GM23338 (cell line): Measurements from ENCODE around the gene DYRK1A. TPM values are rescaled to one million over a fixed set of nuclear protein-coding genes. Genes with fewer than 3 reads are reported as not detected.

Source experiments
- ATAC-seq: fragments of 200-7000 bp; cut with Tn5 transposase; 3 replicates; pipeline ENCODE4 v1.9.1; 2020
- DNase-seq: peaks from one replicate; pipeline ENCODE4 v3.0.0-alpha.2; 2015; ENCODE audit warnings: low spot score
- H2AFZ ChIP-seq: fragments of 200-600 bp; sonication (generic); 2 replicates; pipeline ENCODE4 v1.8.0; 2016; ENCODE audit warnings: antibody characterized with exemption, mild to moderate bottlenecking, moderate library complexity
- H3F3A ChIP-seq: fragments of 200-600 bp; sonication (generic); replicated peaks from 2 replicates; pipeline ENCODE4 v1.8.0; 2017; ENCODE audit warnings: antibody characterized with exemption, mixed run types, low read depth
- H3K27ac ChIP-seq: fragments of 200-600 bp; sonication (generic); 2 replicates; pipeline ENCODE4 v1.6.1; 2016; ENCODE audit warnings: low read depth
- H3K27me3 ChIP-seq: fragments of 200-600 bp; sonication (generic); 2 replicates; pipeline ENCODE4 v1.8.0; 2016; ENCODE audit warnings: mild to moderate bottlenecking, mixed run types, moderate library complexity; ENCODE audit not compliant: insufficient read depth
- H3K36me3 ChIP-seq: fragments of 200-600 bp; sonication (generic); 2 replicates; pipeline ENCODE4 v1.8.0; 2016; ENCODE audit warnings: mild to moderate bottlenecking; ENCODE audit not compliant: insufficient read depth
- H3K4me1 ChIP-seq: fragments of 200-600 bp; sonication (generic); 2 replicates; pipeline ENCODE4 v1.8.0; 2016; ENCODE audit warnings: mild to moderate bottlenecking, moderate library complexity; ENCODE audit not compliant: insufficient read depth
- H3K4me2 ChIP-seq: fragments of 200-600 bp; sonication (generic); 2 replicates; pipeline ENCODE4 v1.7.1; 2017; ENCODE audit warnings: mixed run types
- H3K4me3 ChIP-seq: fragments of 200-600 bp; sonication (generic); 2 replicates; pipeline ENCODE4 v1.6.1; 2016; ENCODE audit warnings: mixed run types
- H3K79me2 ChIP-seq: fragments of 200-600 bp; sonication (generic); replicated peaks from 2 replicates; pipeline ENCODE4 v1.8.0; 2017; ENCODE audit warnings: mild to moderate bottlenecking; ENCODE audit not compliant: insufficient read depth
- H3K9me2 ChIP-seq: fragments of 200-600 bp; sonication (generic); 2 replicates; pipeline ENCODE4 v1.8.0; 2017; ENCODE audit not compliant: insufficient read depth
- H4K20me1 ChIP-seq: fragments of 200-600 bp; sonication (generic); replicated peaks from 2 replicates; pipeline ENCODE4 v1.8.0; 2017; ENCODE audit warnings: mild to moderate bottlenecking; ENCODE audit not compliant: insufficient read depth
- H3K27ac Mint-ChIP-seq: 2 replicates; pipeline ENCODE4 v1.8.0; 2020; ENCODE audit warnings: inconsistent platforms, mild to moderate bottlenecking, moderate library complexity, mixed read lengths
- H3K27me3 Mint-ChIP-seq: 3 replicates; pipeline ENCODE4 v1.8.0; 2022; ENCODE audit warnings: low read depth, mild to moderate bottlenecking, moderate library complexity, mixed read lengths, inconsistent platforms; ENCODE audit not compliant: insufficient read depth, poor library complexity
- H3K36me3 Mint-ChIP-seq: 3 replicates; pipeline ENCODE4 v1.8.0; 2021; ENCODE audit warnings: low read depth, mild to moderate bottlenecking, inconsistent platforms, moderate library complexity, mixed read lengths
- H3K4me1 Mint-ChIP-seq: 3 replicates; pipeline ENCODE4 v1.8.0; 2020; ENCODE audit warnings: mild to moderate bottlenecking, inconsistent platforms, mixed read lengths
- H3K4me3 Mint-ChIP-seq: 3 replicates; pipeline ENCODE4 v1.8.0; 2021; ENCODE audit warnings: moderate library complexity, mild to moderate bottlenecking, inconsistent platforms, mixed read lengths
- H3K9me3 Mint-ChIP-seq: 3 replicates; pipeline ENCODE4 v1.8.0; 2020; ENCODE audit warnings: moderate library complexity, mild to moderate bottlenecking, inconsistent platforms, mixed read lengths
- CREB1 ChIP-seq: fragments of 250-450 bp; sonication (Bioruptor Pico); IDR thresholded peaks from 2 replicates; pipeline ENCODE4 v1.5.0; 2020; ENCODE audit warnings: low read depth, mild to moderate bottlenecking, moderate library complexity
- EZH2 ChIP-seq: fragments of 200-600 bp; sonication (generic); IDR thresholded peaks from one replicate; pipeline ENCODE4 v1.8.0; 2017; ENCODE audit warnings: antibody characterized with exemption, mild to moderate bottlenecking, low read depth; ENCODE audit not compliant: unreplicated experiment
- EZH2phosphoT487 ChIP-seq: fragments of 200-600 bp; sonication (generic); IDR thresholded peaks from one replicate; pipeline ENCODE4 v1.8.1; 2018; ENCODE audit warnings: antibody characterized with exemption; ENCODE audit not compliant: unreplicated experiment
- JUNB ChIP-seq: IDR thresholded peaks from one replicate; pipeline ENCODE4 v1.6.1; 2016; ENCODE audit warnings: antibody characterized with exemption; ENCODE audit not compliant: unreplicated experiment
- NANOG ChIP-seq: IDR thresholded peaks from 2 replicates; pipeline ENCODE4 v1.6.1; 2016; ENCODE audit warnings: antibody characterized with exemption, borderline replicate concordance
- POLR2AphosphoS5 ChIP-seq: IDR thresholded peaks from 2 replicates; pipeline ENCODE4 v1.6.1; 2016; ENCODE audit warnings: antibody characterized with exemption, low read depth
- STAT1 ChIP-seq: IDR thresholded peaks from one replicate; pipeline ENCODE4 v1.6.1; 2016; ENCODE audit warnings: antibody characterized with exemption; ENCODE audit not compliant: unreplicated experiment
- ZNF114 ChIP-seq: fragments of 250-450 bp; sonication (Bioruptor Pico); IDR thresholded peaks from 2 replicates; pipeline ENCODE4 v1.5.0; 2020; ENCODE audit warnings: mild to moderate bottlenecking, moderate library complexity
- ZNF331 ChIP-seq: fragments of 250-450 bp; sonication (Bioruptor Pico); IDR thresholded peaks from 2 replicates; pipeline ENCODE4 v1.5.0; 2020; ENCODE audit warnings: low read depth, mild to moderate bottlenecking, moderate library complexity
- polyA plus RNA-seq: library from polyadenylated mRNA; unstranded; fragments of >200 nt; fragmentation: Nextera tagmentation; extraction: Ambion mirVana; gene quantifications from 2 replicates; pipeline ENCODE4 v1.2.1, GENCODE V29; 2016
- total RNA-seq: library from RNA; depleted of rRNA; stranded (reverse); fragments of >200 nt; shearing (Covaris generic); gene quantifications from 2 replicates; pipeline ENCODE4 v1.2.3, GENCODE V29; 2014
- TF ChIP-seq, protein P1 (sequence below), 2 experiments: fragments of 200-600 bp in 1 of 2; sonication (generic) in 1 of 2; conservative IDR thresholded peaks; 2 replicates each; pipeline versions ENCODE4 v1.5.1 to v1.6.1; 2016 to 2017; ENCODE audit warnings: antibody characterized with exemption in 2 of 2, low read depth in 2 of 2, mild to moderate bottlenecking in 2 of 2, moderate library complexity in 1 of 2
- TF ChIP-seq, protein P2 (sequence below): IDR thresholded peaks from 2 replicates; pipeline ENCODE4 v1.6.1; 2016; ENCODE audit warnings: antibody characterized with exemption
- TF ChIP-seq, protein P3 (sequence below): fragments of 250-450 bp; sonication (Bioruptor Pico); IDR thresholded peaks from 2 replicates; pipeline ENCODE4 v1.5.0; 2020; ENCODE audit warnings: mild to moderate bottlenecking, moderate library complexity
- TF ChIP-seq, protein P4 (sequence below): IDR thresholded peaks from one replicate; pipeline ENCODE4 v1.6.1; 2018; ENCODE audit warnings: antibody characterized with exemption; ENCODE audit not compliant: unreplicated experiment

DYRK1A gene
- total and polyA plus RNA-seq, 2 experiments from 2014 or later, result 10.3 to 84.7 TPM

DNA sequence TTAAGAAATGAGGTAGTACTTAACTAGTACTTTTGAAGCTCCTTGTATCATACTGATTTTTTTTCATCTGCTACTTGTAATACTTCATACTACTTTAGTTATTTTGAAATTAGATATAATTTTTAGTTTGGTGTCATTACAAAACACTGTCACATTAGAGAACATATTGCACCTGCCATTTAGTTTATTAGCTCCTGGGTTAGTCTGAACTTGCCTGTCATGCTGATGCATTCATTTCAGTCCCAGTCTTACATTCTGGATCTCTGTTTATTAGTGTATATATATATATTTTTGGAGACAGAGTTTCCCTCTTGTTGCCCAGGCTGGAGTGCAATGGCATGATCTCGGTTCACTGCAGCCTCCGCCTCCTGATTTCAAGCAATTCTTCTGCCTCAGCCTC, 50.3 kb downstream of the DYRK1A start:
- no peak for ATAC-seq
- Mint-ChIP-seq H3K27ac (no peak overlapping the region), H3K4me1 (peaks cover 64% of the 10 kb centered on the region), H3K4me3 (no peak overlapping the region), H3K9me3 (no peaks in the 10 kb centered on the region), H3K27me3 (peaks cover 2% of the 10 kb centered on the region), H3K36me3 (0 out of 3 replicates have a peak, but pooled peaks cover 4% of the 10 kb centered on the region)
- peaks cover 77% of the 10 kb centered on the region for H4K20me1 ChIP-seq
- TF ChIP-seq STAT1 (no peak), ZNF331 (CRISPR knock-in tag) (no peak), CREB1 (CRISPR knock-in tag) (no peak), JUNB (no peak), POLR2AphosphoS5 (no peak), EZH2 (no peak), NANOG (no peak), EZH2phosphoT487 (no peak), ZNF114 (CRISPR knock-in tag) (no peak)
- TF ChIP-seq, protein P1, sequence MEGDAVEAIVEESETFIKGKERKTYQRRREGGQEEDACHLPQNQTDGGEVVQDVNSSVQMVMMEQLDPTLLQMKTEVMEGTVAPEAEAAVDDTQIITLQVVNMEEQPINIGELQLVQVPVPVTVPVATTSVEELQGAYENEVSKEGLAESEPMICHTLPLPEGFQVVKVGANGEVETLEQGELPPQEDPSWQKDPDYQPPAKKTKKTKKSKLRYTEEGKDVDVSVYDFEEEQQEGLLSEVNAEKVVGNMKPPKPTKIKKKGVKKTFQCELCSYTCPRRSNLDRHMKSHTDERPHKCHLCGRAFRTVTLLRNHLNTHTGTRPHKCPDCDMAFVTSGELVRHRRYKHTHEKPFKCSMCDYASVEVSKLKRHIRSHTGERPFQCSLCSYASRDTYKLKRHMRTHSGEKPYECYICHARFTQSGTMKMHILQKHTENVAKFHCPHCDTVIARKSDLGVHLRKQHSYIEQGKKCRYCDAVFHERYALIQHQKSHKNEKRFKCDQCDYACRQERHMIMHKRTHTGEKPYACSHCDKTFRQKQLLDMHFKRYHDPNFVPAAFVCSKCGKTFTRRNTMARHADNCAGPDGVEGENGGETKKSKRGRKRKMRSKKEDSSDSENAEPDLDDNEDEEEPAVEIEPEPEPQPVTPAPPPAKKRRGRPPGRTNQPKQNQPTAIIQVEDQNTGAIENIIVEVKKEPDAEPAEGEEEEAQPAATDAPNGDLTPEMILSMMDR (conservative IDR thresholded peaks at IDR 0.05; ENCODE audit: low read depth in 2 of 2), result no peak
- TF ChIP-seq, protein P2, sequence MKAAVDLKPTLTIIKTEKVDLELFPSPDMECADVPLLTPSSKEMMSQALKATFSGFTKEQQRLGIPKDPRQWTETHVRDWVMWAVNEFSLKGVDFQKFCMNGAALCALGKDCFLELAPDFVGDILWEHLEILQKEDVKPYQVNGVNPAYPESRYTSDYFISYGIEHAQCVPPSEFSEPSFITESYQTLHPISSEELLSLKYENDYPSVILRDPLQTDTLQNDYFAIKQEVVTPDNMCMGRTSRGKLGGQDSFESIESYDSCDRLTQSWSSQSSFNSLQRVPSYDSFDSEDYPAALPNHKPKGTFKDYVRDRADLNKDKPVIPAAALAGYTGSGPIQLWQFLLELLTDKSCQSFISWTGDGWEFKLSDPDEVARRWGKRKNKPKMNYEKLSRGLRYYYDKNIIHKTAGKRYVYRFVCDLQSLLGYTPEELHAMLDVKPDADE, result no peak
- TF ChIP-seq, protein P3, sequence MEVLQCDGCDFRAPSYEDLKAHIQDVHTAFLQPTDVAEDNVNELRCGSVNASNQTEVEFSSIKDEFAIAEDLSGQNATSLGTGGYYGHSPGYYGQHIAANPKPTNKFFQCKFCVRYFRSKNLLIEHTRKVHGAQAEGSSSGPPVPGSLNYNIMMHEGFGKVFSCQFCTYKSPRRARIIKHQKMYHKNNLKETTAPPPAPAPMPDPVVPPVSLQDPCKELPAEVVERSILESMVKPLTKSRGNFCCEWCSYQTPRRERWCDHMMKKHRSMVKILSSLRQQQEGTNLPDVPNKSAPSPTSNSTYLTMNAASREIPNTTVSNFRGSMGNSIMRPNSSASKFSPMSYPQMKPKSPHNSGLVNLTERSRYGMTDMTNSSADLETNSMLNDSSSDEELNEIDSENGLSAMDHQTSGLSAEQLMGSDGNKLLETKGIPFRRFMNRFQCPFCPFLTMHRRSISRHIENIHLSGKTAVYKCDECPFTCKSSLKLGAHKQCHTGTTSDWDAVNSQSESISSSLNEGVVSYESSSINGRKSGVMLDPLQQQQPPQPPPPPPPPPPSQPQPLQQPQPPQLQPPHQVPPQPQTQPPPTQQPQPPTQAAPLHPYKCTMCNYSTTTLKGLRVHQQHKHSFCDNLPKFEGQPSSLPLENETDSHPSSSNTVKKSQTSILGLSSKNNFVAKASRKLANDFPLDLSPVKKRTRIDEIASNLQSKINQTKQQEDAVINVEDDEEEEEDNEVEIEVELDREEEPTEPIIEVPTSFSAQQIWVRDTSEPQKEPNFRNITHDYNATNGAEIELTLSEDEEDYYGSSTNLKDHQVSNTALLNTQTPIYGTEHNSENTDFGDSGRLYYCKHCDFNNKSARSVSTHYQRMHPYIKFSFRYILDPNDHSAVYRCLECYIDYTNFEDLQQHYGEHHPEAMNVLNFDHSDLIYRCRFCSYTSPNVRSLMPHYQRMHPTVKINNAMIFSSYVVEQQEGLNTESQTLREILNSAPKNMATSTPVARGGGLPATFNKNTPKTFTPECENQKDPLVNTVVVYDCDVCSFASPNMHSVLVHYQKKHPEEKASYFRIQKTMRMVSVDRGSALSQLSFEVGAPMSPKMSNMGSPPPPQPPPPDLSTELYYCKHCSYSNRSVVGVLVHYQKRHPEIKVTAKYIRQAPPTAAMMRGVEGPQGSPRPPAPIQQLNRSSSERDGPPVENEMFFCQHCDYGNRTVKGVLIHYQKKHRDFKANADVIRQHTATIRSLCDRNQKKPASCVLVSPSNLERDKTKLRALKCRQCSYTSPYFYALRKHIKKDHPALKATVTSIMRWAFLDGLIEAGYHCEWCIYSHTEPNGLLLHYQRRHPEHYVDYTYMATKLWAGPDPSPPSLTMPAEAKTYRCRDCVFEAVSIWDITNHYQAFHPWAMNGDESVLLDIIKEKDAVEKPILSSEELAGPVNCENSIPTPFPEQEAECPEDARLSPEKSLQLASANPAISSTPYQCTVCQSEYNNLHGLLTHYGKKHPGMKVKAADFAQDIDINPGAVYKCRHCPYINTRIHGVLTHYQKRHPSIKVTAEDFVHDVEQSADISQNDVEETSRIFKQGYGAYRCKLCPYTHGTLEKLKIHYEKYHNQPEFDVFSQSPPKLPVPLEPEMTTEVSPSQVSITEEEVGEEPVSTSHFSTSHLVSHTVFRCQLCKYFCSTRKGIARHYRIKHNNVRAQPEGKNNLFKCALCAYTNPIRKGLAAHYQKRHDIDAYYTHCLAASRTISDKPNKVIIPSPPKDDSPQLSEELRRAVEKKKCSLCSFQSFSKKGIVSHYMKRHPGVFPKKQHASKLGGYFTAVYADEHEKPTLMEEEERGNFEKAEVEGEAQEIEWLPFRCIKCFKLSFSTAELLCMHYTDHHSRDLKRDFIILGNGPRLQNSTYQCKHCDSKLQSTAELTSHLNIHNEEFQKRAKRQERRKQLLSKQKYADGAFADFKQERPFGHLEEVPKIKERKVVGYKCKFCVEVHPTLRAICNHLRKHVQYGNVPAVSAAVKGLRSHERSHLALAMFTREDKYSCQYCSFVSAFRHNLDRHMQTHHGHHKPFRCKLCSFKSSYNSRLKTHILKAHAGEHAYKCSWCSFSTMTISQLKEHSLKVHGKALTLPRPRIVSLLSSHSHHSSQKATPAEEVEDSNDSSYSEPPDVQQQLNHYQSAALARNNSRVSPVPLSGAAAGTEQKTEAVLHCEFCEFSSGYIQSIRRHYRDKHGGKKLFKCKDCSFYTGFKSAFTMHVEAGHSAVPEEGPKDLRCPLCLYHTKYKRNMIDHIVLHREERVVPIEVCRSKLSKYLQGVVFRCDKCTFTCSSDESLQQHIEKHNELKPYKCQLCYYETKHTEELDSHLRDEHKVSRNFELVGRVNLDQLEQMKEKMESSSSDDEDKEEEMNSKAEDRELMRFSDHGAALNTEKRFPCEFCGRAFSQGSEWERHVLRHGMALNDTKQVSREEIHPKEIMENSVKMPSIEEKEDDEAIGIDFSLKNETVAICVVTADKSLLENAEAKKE (CRISPR knock-in tag), result no peak
- TF ChIP-seq, protein P4, sequence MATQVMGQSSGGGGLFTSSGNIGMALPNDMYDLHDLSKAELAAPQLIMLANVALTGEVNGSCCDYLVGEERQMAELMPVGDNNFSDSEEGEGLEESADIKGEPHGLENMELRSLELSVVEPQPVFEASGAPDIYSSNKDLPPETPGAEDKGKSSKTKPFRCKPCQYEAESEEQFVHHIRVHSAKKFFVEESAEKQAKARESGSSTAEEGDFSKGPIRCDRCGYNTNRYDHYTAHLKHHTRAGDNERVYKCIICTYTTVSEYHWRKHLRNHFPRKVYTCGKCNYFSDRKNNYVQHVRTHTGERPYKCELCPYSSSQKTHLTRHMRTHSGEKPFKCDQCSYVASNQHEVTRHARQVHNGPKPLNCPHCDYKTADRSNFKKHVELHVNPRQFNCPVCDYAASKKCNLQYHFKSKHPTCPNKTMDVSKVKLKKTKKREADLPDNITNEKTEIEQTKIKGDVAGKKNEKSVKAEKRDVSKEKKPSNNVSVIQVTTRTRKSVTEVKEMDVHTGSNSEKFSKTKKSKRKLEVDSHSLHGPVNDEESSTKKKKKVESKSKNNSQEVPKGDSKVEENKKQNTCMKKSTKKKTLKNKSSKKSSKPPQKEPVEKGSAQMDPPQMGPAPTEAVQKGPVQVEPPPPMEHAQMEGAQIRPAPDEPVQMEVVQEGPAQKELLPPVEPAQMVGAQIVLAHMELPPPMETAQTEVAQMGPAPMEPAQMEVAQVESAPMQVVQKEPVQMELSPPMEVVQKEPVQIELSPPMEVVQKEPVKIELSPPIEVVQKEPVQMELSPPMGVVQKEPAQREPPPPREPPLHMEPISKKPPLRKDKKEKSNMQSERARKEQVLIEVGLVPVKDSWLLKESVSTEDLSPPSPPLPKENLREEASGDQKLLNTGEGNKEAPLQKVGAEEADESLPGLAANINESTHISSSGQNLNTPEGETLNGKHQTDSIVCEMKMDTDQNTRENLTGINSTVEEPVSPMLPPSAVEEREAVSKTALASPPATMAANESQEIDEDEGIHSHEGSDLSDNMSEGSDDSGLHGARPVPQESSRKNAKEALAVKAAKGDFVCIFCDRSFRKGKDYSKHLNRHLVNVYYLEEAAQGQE, result no peak
- no peak overlapping the region for H3K27ac ChIP-seq
- no peak overlapping the region for H3K4me3 ChIP-seq
- H3K79me2 ChIP-seq, result peaks cover 100% of the 10 kb centered on the region
- no peak for DNase-seq
- no peaks in the 10 kb centered on the region for H3F3A ChIP-seq
- no peak overlapping the region for H3K4me2 ChIP-seq
- H3K4me1 ChIP-seq, result peaks cover 63% of the 10 kb centered on the region
- H3K9me2 ChIP-seq, result no peaks in the 10 kb centered on the region
- H3K36me3 ChIP-seq, result no peaks in the 10 kb centered on the region
- no peak overlapping the region for H2AFZ ChIP-seq
- H3K27me3 ChIP-seq, result no peaks in the 10 kb centered on the region
